ENCODE data around the gene SFMBT2. TPM values are rescaled to one million over a fixed set of nuclear protein-coding genes. Genes with fewer than 3 reads are reported as not detected.
A peak's percentile ranks its signal among the peaks of the same experiment; 100 is the strongest.

The SFMBT2 gene
- total RNA-seq, 1 experiment from 2014 or later, result 0.03 TPM

DNA sequence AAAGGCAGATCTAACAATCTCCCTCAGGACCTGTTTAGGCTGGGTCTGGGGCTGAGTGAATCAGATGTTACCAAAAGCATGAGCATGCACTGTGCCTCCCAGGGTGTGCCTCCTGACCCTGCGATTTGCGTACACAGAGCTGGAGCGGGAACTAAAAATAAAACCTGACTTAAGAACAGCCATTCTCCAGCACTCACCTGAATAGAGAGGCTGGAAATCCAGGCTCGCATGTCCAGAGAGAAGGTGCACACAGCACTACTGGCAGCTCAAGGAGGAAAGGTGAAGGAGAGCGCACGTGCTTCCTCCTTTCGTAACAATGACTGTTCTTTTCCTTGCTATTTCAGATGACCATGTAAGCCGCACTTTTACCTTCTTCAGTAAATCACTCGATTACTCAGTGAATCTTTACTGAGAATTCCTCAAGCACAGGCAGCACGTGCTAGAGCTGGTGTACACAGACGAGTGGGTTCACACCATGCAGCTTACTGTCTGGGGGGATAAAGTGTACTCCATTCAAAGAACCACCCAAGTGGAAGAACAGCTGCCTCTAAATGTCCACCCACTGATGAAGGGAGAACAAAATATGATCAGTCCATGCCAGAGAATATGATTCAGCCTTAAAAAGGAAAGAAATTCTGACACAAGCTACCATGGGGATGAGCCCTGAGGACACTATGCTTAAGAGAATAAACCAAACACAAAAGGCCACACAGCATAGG, 45.6 kb downstream of the SFMBT2 start:
- DNase-seq (ENCODE audit: low spot score), result no peak

GRCh38 chr10:7364474-7364873, 46.4 kb downstream of the SFMBT2 start:
- DNase-seq (ENCODE audit: low spot score), result no peak

GRCh38 chr10:7363700-7364099, 47.1 kb downstream of the SFMBT2 start:
- no peak for DNase-seq (ENCODE audit: low spot score)

GRCh38 chr10:7362471-7362870, 48.4 kb downstream of the SFMBT2 start:
- DNase-seq (ENCODE audit: low spot score), result no peak

- no peak for DNase-seq (ENCODE audit: low spot score)
Measured at GRCh38 chr10:7361316-7361715, 49.5 kb downstream of the SFMBT2 start.

DNA sequence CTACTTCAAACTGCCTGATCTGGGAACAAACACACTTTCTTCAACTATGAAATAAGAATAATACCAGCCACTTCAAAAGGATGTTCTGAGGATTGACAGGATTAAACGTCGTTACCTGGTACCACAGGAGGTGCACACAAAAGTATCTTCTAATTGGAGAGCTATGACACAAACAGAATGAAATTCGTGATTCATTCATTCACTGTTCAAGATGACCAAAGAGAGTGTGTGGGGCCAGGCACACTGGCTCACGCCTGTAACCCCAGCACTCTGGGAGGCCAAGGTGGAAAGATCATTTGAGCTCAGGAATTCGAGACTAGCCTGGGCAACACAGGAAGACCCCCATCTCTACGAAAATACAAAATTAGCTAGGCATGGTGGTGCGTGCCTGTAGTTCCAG, 50.9 kb downstream of the SFMBT2 start:
- DNase-seq (ENCODE audit: low spot score), result no peak

GRCh38 chr10:7359356-7359755, 51.5 kb downstream of the SFMBT2 start:
- no peak for DNase-seq (ENCODE audit: low spot score)

- DNase-seq (ENCODE audit: low spot score), result no peak
Measured at GRCh38 chr10:7357193-7357592, 53.6 kb downstream of the SFMBT2 start.

DNA sequence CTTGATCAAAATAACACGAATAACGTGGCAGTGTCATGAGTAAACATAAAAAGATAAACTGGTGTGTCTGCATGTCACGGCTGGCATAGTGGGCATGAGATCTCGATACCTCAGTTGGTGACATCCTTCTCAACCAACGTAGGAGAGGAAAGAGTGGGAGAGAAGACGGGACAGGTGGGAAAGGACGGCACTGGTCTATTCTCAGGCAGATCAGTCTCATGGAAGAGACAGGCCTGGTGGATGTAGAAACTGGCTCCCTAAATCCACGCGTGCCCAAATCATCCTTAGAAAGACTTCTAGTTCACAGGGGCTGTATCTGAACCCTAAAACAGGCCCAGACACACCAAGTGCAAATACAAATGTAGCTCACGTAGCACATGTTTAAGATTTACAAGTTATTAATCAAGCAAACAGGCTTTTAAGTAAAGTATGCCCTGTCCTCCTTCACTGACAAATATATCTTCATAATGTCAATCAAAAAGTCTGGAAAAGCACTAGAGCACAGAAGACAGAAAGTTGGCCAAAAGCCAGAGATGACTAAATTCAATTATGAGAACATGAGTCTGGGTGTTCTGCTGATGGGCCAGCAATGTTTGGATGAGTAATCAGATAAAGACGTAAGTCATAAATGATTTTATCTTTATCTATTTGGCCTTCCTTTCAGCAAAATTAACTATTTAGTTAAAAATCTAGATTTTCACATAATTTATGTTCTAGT, 56.3 kb downstream of the SFMBT2 start:
- DNase-seq (ENCODE audit: low spot score), result peak; percentile 11

DNA sequence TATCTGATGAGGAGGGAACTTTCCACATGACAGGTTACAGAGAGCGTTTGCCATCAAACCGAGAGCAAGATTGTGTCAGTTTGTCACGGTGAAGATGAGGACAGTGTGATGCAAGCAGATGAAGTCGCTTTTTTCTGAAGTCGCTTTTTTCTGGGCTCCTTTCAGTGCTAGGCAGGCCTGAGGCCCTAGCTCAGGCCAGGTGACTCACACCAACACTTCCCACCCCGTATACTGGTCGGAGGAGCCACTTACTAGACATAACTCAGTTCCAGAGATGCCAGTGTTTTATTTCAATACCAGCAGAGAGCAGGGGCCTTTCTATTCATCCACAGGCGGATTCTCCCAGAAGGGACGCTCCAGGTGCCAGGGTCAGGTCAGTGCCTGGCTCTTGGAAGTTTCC, 58.9 kb downstream of the SFMBT2 start:
- no peak for DNase-seq (ENCODE audit: low spot score)

GRCh38 chr10:7350541-7351195, 60.2 kb downstream of the SFMBT2 start:
- DNase-seq (ENCODE audit: low spot score), result no peak

DNA sequence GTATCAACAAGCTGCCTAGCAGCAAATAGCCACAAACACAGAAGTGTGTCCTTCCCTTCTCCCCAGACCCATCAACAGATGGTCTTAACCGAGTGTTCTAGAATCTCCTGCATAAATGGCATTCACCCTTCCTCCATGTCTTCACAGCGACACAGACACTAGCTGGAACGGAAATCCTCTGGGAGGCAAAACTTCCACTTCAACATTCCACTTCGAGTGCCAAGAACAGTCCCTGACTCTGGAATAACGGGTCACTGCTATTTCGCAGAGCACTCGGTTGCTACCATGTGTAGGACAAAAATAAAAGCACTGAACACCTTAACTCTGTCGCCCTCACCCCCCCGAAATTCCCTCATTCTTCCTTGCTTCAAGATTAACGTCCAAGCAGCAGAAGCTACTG, 65.1 kb downstream of the SFMBT2 start:
- DNase-seq (ENCODE audit: low spot score), result no peak

DNA sequence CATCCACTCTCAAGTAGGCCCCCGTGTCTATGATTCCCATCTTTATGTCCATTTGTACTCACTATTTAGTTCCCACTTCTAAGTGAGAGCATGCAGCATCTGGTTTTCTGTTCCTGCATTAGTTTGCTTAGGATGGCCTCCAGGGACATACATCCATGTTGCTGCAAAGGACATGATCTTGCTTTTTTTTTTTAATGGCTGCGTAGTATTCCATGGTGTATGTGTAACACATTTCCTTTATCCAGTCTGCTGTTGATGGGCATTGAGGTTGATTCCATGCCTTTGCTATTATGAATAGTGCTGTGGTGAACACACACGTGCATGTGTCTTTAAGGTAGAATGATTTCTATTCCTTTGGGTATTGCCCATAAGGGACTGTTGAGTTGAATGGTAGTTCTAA, 67.8 kb downstream of the SFMBT2 start:
- DNase-seq (ENCODE audit: low spot score), result no peak

DNA sequence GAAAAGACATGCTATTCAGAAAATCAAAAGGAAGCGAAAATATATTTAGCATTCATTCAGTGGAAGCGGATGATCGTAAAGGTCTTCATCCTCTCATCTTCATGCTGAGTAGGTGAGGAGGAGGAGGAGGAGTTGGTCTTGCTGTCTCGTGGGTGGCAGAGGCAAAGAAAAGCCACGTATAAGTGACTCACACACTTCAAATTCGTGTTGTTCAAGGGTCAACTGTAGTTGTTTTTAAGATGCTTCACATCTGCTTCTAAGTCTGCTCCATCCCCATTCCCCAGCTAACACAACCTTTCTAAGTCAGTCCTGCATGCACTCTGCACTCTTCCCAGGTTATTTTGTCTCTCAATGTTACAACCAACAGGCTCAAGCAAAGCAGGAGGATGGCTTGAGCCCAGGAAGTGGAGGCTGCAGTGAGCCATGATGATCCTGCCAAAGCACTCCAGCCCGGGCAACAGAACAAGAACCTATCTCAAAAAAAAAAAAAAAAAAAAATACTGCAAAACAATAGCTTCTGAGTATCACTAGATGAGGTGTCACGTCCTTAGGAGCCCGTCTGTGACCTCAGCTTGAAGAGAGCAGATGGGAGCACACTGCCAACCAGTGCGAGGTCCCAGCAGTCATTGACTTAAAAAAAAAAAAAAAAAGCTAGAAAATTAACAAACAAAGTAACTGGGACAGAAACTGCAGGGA, 70.5 kb downstream of the SFMBT2 start:
- DNase-seq (ENCODE audit: low spot score), result no peak

DNA sequence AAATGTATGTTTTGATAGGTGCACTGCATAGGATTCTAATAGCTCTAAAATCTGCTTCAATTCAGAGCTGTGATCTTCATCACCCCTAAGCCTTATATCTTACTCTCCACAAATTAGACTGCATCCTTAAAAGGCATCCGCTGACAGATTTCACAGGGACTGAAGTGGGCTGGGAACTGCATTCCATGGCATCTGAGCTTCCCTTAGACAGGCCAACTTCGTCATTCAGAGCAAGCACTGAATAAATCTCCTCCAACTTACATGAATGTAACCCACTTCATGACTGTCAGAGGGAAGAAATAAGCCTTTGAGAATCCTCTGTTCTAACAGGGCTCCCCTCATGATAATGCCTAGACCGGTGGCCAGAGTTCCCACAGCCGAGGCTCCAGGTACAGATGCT, 71.3 kb downstream of the SFMBT2 start:
- DNase-seq (ENCODE audit: low spot score), result no peak

DNA sequence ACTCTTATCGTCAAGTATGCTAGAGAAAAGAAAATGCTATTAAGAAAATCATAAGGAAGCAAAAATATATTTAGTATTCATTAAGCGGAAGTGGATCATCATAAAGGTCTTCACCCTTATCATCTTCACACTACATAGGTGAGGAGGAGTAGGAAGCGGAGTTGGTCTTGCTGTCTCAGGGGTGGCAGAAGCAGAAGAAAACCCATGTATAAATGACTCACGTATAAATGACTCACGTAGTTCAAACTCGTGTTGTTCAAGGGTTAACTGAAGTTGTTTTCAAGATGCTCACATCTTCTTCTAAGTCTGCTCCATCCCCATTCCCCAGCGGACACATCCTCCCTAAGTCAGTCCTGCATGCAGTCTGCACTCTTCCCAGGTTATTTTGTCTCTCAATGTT, 72.4 kb downstream of the SFMBT2 start:
- DNase-seq (ENCODE audit: low spot score), result no peak

GRCh38 chr10:7337431-7338171, 73.2 kb downstream of the SFMBT2 start:
- DNase-seq (ENCODE audit: low spot score), result no peak

GRCh38 chr10:7335977-7336376, 74.9 kb downstream of the SFMBT2 start:
- no peak for DNase-seq (ENCODE audit: low spot score)

GRCh38 chr10:7334642-7334964, 76.2 kb downstream of the SFMBT2 start:
- no peak for DNase-seq (ENCODE audit: low spot score)

GRCh38 chr10:7333961-7334641, 76.7 kb downstream of the SFMBT2 start:
- DNase-seq (ENCODE audit: low spot score), result no peak

- DNase-seq (ENCODE audit: low spot score), result no peak
Measured at GRCh38 chr10:7329219-7329618, 81.6 kb downstream of the SFMBT2 start.
